Stimulated activated CD4-positive, alpha-beta T cell treated with anti-CD3 and anti-CD28 coated beads, Interleukin-15, amount 100 ng/mL, for 1 hour (primary cell): Measurements from ENCODE around the gene CACNA1B.
"Not testable (repeated sequence)": the region's sequence is repeated elsewhere in the genome, so short reads cannot be mapped to it uniquely, and the experiment has no call there.

Experiments used
- DNase-seq, 2 donors: peaks; one replicate each; pipeline ENCODE4 v3.0.0-alpha.2; 2020; ENCODE audit warnings: low read depth in 1 of 2, low spot score in 1 of 2

The CACNA1B gene

GRCh38 chr9:138010861-138011260 is 133.3 kb downstream of the CACNA1B start:
- no peak for DNase-seq

- DNase-seq = no peak
Measured at GRCh38 chr9:138011951-138012500, 134.4 kb downstream of the CACNA1B start.

- DNase-seq = no peak
Measured at GRCh38 chr9:138013273-138013672, 135.7 kb downstream of the CACNA1B start.

- no peak for DNase-seq
Measured at GRCh38 chr9:138013836-138014562, 136.4 kb downstream of the CACNA1B start.

GRCh38 chr9:138014563-138014945 is 137.0 kb downstream of the CACNA1B start:
- DNase-seq = no peak

GRCh38 chr9:138015021-138015829 is 137.6 kb downstream of the CACNA1B start:
- no peak for DNase-seq

- no peak for DNase-seq
Measured at GRCh38 chr9:138016406-138017187, 139.0 kb downstream of the CACNA1B start.

- no peak for DNase-seq
Measured at GRCh38 chr9:138017200-138017599, 139.6 kb downstream of the CACNA1B start.

- DNase-seq = not testable (repeated sequence)
Measured at GRCh38 chr9:138019514-138019913, 141.9 kb downstream of the CACNA1B start.

- DNase-seq = no peak
Measured at GRCh38 chr9:138020120-138020794, 142.7 kb downstream of the CACNA1B start.

GRCh38 chr9:138020795-138021182 is 143.2 kb downstream of the CACNA1B start:
- DNase-seq = no peak

- DNase-seq = no peak
Measured at GRCh38 chr9:138021251-138022056, 143.9 kb downstream of the CACNA1B start.

- DNase-seq = no peak
Measured at GRCh38 chr9:138022121-138022741, 144.6 kb downstream of the CACNA1B start.

- DNase-seq = no peak
Measured at GRCh38 chr9:138022756-138023393, 145.3 kb downstream of the CACNA1B start.

GRCh38 chr9:138023394-138024124 is 146.0 kb downstream of the CACNA1B start:
- no peak for DNase-seq

- DNase-seq = no peak
Measured at GRCh38 chr9:138024131-138024530, 146.5 kb downstream of the CACNA1B start.

GRCh38 chr9:138024831-138025291 is 147.3 kb downstream of the CACNA1B start:
- no peak for DNase-seq

- DNase-seq = no peak
Measured at GRCh38 chr9:138025417-138025816, 147.8 kb downstream of the CACNA1B start.
